ENCODE measurements around the gene DCAF8. TPM values are rescaled to one million over a fixed set of nuclear protein-coding genes. Genes with fewer than 3 reads are reported as not detected.
A peak's percentile ranks its signal among the peaks of the same experiment; 100 is the strongest.

The DCAF8 gene
- total and polyA plus RNA-seq, 2 donors: 75.8 to 114 TPM

DNA sequence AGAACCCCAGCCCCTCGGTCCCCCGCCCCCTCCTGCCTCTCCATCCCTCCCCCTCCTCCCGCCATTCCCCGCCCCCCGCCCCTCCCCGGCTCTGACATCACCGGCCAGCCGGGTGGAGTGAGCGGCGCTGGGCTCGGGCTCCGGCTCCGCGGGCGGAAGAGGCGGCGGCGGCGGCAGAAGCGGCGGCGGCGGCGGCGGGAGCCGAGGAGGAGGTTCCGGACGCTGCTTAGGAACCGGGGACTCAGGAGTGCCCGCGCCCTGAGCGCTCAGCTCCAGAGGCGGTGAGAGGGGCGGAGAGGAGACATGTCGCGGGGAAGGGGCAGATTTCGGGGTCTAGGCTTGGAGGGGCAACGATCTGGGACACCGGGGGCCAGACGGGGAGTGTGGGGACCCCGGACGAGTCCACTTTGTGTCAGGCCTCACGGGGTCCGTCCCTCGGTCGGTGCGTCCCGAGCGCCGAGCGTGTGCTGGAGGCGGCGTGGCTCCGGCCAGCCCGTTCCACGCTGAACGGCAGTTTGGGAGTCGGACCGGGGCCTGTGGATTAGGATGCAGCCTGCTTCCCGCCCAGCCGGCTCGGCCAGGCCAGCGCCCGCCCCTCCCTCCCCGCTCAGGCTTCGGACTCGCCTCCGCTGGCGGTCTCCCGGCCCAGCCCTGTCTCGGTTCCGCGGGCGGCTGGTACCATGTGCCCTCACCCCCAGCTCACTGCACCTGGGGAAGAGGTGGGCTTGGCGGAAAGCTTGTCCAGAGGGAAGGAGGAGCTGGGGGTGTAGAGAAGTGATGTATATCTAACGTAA lies 56.9 kb downstream of the DCAF8 start, which contains the start of gene PEA15:
Gene PEA15, plus strand, starts transcription at position 143 of the 794 bp plus-strand sequence. CDS start 6,161 bp downstream, outside the sequence.
- DNase-seq (ENCODE audit: low read depth in 6 of 9, low spot score in 9 of 9): peak in 5 of 9 donors; percentile 49 to 74 (median 51)
- H3K4me1 ChIP-seq (ENCODE audit: control insufficient read depth in 2 of 2, insufficient read depth in 2 of 2, low read length in 2 of 2): peaks cover 22 to 36% of the 10 kb centered on the region in 2 donors
- WGBS: 1% methylated on average over 76 of the region's 76 CpGs
- peak within 1 kb of the TSS; percentile 60 to 78 for H3K27ac ChIP-seq (ENCODE audit: low read depth in 1 of 2, low read length in 1 of 2)
- no peaks in the 10 kb centered on the region for H3K9me3 ChIP-seq (ENCODE audit: control insufficient read depth in 2 of 2, insufficient read depth in 1 of 2, low read length in 1 of 2)
- H3K4me3 ChIP-seq (ENCODE audit: low read length in 2 of 2): peak within 1 kb of the TSS; percentile 70 to 75
- peaks cover 5 to 7% of the 10 kb centered on the region in 2 donors for H3K36me3 ChIP-seq (ENCODE audit: control insufficient read depth in 2 of 2, insufficient read depth in 2 of 2, low read length in 1 of 2)
- H3K27me3 ChIP-seq (ENCODE audit: control insufficient read depth in 2 of 2, insufficient read depth in 1 of 2, low read length in 1 of 2): peaks cover 0 to 2% of the 10 kb centered on the region in 2 donors

DNA sequence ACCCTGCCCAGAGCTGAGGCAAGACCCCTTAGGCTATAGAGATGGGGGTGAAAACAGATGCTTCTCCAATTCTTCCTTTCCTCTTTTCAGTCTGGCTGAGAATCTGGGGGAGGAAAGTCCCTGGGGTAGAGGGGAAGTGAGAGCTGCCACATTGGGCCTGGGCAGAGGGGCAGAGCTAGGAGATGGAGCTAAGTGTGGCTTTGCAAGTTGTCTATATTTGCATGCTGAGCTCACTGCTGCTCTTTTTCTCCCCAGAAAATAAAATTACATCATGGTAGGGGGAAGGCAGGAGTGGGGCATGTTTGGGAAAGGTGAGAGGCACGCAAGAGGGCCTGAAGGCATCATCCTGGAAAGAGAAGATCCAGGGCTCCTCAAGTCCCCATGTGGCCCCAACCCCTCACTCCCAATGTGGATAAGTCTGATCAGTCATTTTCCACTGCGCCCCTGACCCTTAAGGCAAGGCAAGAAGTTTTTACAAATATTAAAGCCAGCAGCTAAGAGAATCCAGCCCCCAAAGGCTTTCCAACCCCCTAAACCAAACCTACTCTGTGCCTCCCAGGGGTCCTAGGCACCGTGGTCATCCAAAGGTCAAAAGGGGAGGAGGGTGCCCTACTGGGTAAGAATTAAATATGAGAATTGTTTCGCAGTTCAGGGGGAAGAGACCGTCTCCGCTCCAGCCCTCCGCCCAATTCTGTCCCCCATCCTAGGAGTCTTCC lies 57.7 kb downstream of the DCAF8 start:
- 36% methylated on average over 7 of the region's 7 CpGs for WGBS
- peak in 1 of 9 donors; percentile 29 for DNase-seq (ENCODE audit: low read depth in 6 of 9, low spot score in 9 of 9)
- Histone ChIP-seq H3K36me3 (ENCODE audit: control insufficient read depth in 2 of 2, insufficient read depth in 2 of 2, low read length in 1 of 2) (peaks cover 5% of the 10 kb centered on the region in 2 donors), H3K9me3 (ENCODE audit: control insufficient read depth in 2 of 2, insufficient read depth in 1 of 2, low read length in 1 of 2) (no peaks in the 10 kb centered on the region), H3K4me1 (ENCODE audit: control insufficient read depth in 2 of 2, insufficient read depth in 2 of 2, low read length in 2 of 2) (peaks cover 19 to 30% of the 10 kb centered on the region in 2 donors), H3K4me3 (ENCODE audit: low read length in 2 of 2) (peak overlapping the region; percentile 21 to 70), H3K27ac (ENCODE audit: low read depth in 1 of 2, low read length in 1 of 2) (peak overlapping the region; percentile 38 to 68), H3K27me3 (ENCODE audit: control insufficient read depth in 2 of 2, insufficient read depth in 1 of 2, low read length in 1 of 2) (peaks cover 0 to 2% of the 10 kb centered on the region in 2 donors)

DNA sequence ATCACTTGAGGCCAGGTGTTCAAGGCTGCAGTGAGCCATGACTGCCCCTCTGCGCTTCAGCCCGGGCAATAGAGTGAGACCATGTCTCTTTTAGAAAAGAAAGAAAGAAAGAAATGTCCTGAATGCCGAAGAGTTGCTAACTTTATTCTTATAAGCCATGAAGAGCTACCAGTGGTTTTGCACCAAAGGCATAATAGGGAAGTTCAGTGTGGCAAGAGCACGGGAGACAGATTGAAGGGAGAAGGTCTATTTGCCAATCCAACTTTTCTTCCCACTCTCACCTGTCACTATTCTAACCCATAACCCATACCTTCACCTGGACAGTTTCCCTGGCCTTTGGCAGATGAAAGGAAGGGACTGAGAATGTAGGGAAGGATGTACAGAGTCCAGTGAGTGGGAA lies 61.6 kb downstream of the DCAF8 start:
- Histone ChIP-seq H3K4me3 (ENCODE audit: low read length in 2 of 2) (no peak overlapping the region), H3K36me3 (ENCODE audit: control insufficient read depth in 2 of 2, insufficient read depth in 2 of 2, low read length in 1 of 2) (no peaks in the 10 kb centered on the region), H3K27ac (ENCODE audit: low read depth in 1 of 2, low read length in 1 of 2) (no peak overlapping the region), H3K9me3 (ENCODE audit: control insufficient read depth in 2 of 2, insufficient read depth in 1 of 2, low read length in 1 of 2) (no peaks in the 10 kb centered on the region), H3K27me3 (ENCODE audit: control insufficient read depth in 2 of 2, insufficient read depth in 1 of 2, low read length in 1 of 2) (peaks cover 0 to 2% of the 10 kb centered on the region in 2 donors), H3K4me1 (ENCODE audit: control insufficient read depth in 2 of 2, insufficient read depth in 2 of 2, low read length in 2 of 2) (peaks cover 8 to 11% of the 10 kb centered on the region in 2 donors)
- DNase-seq (ENCODE audit: low read depth in 6 of 9, low spot score in 9 of 9): no peak
- WGBS: 94% methylated on average over 4 of the region's 4 CpGs

DNA sequence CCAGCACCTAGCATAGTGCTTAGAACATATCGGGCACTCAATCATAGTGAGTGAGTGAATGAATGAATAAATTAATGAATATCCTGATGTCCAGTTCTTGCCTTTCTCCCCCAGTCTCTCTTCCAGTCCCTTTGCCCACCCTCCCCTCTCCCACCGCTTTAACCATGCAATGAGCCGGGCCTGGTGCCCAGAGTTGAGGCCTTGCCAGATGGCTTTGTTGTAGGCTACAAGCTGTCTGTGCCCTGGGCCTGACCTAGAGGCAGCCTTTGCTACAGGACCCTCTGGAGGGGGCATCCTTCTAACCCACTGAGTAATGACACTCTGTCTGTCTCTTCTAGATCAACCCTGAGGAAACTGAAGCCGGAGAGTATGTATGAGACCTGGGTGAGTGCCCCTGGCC lies 65.1 kb downstream of the DCAF8 start:
- Histone ChIP-seq H3K27ac (ENCODE audit: low read depth in 1 of 2, low read length in 1 of 2) (no peak overlapping the region), H3K36me3 (ENCODE audit: control insufficient read depth in 2 of 2, insufficient read depth in 2 of 2, low read length in 1 of 2) (no peaks in the 10 kb centered on the region), H3K9me3 (ENCODE audit: control insufficient read depth in 2 of 2, insufficient read depth in 1 of 2, low read length in 1 of 2) (no peaks in the 10 kb centered on the region), H3K4me3 (ENCODE audit: low read length in 2 of 2) (no peak overlapping the region), H3K27me3 (ENCODE audit: control insufficient read depth in 2 of 2, insufficient read depth in 1 of 2, low read length in 1 of 2) (no peaks in the 10 kb centered on the region), H3K4me1 (ENCODE audit: control insufficient read depth in 2 of 2, insufficient read depth in 2 of 2, low read length in 2 of 2) (peaks cover 0 to 3% of the 10 kb centered on the region in 2 donors)
- WGBS: 96% methylated on average over 4 of the region's 4 CpGs
- no peak for DNase-seq (ENCODE audit: low read depth in 6 of 9, low spot score in 9 of 9)

DNA sequence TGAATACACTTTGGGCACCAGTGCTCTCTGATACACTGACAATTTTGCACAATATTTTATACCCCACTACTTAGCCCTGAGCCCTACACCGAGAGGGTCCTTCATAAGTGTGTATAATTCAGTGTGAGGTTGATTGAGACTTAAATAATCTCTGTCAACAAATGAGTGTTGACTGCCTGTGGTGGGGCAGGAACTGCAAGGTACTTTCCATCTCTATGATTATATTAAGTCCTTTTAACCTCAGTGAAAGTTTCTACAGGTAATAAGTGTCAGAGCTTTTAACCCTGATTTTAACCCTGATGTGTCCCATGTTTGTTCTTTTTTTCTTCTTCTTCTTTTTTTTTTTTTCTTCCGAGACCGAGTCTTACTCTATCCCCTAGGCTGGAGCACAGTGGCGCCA lies 66.2 kb downstream of the DCAF8 start:
- H3K27me3 ChIP-seq (ENCODE audit: control insufficient read depth in 2 of 2, insufficient read depth in 1 of 2, low read length in 1 of 2): no peaks in the 10 kb centered on the region
- no peaks in the 10 kb centered on the region for H3K9me3 ChIP-seq (ENCODE audit: control insufficient read depth in 2 of 2, insufficient read depth in 1 of 2, low read length in 1 of 2)
- no peaks in the 10 kb centered on the region for H3K36me3 ChIP-seq (ENCODE audit: control insufficient read depth in 2 of 2, insufficient read depth in 2 of 2, low read length in 1 of 2)
- WGBS: 91% methylated on average over 4 of the region's 4 CpGs
- no peak overlapping the region for H3K27ac ChIP-seq (ENCODE audit: low read depth in 1 of 2, low read length in 1 of 2)
- H3K4me1 ChIP-seq (ENCODE audit: control insufficient read depth in 2 of 2, insufficient read depth in 2 of 2, low read length in 2 of 2): peaks cover 0 to 3% of the 10 kb centered on the region in 2 donors
- no peak for DNase-seq (ENCODE audit: low read depth in 6 of 9, low spot score in 9 of 9)
- no peak overlapping the region for H3K4me3 ChIP-seq (ENCODE audit: low read length in 2 of 2)

DNA sequence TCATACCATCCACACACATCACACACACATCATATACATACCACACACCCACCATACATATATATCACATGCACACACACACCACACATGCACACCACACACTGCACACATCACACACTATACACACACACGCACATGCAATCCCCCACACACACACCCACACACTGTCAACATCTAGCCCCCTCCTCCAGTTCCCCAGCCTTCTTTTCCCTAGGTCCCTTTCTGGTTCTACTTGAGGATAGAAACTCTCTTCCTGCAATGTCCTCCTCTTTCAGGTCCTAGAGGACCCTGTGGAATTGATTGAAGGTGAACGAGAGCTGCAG lies 67.7 kb downstream of the DCAF8 start:
- DNase-seq (ENCODE audit: low read depth in 6 of 9, low spot score in 9 of 9): no peak
- Histone ChIP-seq H3K4me3 (ENCODE audit: low read length in 2 of 2) (no peak overlapping the region), H3K27ac (ENCODE audit: low read depth in 1 of 2, low read length in 1 of 2) (no peak overlapping the region), H3K36me3 (ENCODE audit: control insufficient read depth in 2 of 2, insufficient read depth in 2 of 2, low read length in 1 of 2) (no peaks in the 10 kb centered on the region), H3K9me3 (ENCODE audit: control insufficient read depth in 2 of 2, insufficient read depth in 1 of 2, low read length in 1 of 2) (no peaks in the 10 kb centered on the region), H3K4me1 (ENCODE audit: control insufficient read depth in 2 of 2, insufficient read depth in 2 of 2, low read length in 2 of 2) (peaks cover 0 to 3% of the 10 kb centered on the region in 2 donors), H3K27me3 (ENCODE audit: control insufficient read depth in 2 of 2, insufficient read depth in 1 of 2, low read length in 1 of 2) (no peaks in the 10 kb centered on the region)
- WGBS: 91% methylated on average over 2 of the region's 2 CpGs

DNA sequence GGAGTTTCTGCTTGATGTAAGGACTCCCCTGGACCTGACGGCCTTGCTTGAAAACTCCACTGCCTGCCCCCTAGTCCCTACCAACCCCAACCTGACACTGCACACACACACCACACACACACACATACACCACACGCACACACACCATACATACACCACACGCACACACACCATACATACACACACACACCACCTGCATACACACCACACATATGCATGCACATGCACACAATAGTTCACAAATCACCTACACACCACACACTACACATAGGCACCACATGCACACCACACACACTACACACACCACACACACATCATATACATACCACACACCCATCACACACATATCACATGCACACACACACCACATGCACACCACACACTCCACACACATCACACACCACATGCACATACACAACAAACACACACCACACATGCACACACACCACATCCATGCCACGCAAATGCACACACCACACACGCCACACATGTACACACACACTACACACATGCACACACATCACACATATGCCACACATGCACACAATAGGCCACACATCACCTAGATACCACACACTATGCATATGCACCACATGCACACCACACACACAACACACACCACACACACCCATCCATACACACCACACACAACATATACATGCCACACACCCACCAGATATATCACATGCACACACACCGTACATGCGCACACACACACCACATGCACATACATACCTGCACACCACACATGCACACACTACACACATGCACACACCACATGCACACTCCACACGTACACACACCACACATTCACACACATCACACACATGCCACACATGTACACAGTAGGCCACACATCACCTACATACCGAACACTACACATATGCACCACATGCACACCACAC lies 68.3 kb downstream of the DCAF8 start:
- H3K4me1 ChIP-seq (ENCODE audit: control insufficient read depth in 2 of 2, insufficient read depth in 2 of 2, low read length in 2 of 2): peaks cover 0 to 3% of the 10 kb centered on the region in 2 donors
- H3K4me3 ChIP-seq (ENCODE audit: low read length in 2 of 2): no peak overlapping the region
- no peak overlapping the region for H3K27ac ChIP-seq (ENCODE audit: low read depth in 1 of 2, low read length in 1 of 2)
- no peaks in the 10 kb centered on the region for H3K27me3 ChIP-seq (ENCODE audit: control insufficient read depth in 2 of 2, insufficient read depth in 1 of 2, low read length in 1 of 2)
- DNase-seq (ENCODE audit: low read depth in 6 of 9, low spot score in 9 of 9): no peak
- H3K9me3 ChIP-seq (ENCODE audit: control insufficient read depth in 2 of 2, insufficient read depth in 1 of 2, low read length in 1 of 2): no peaks in the 10 kb centered on the region
- 96% methylated on average over 9 of the region's 9 CpGs for WGBS
- no peaks in the 10 kb centered on the region for H3K36me3 ChIP-seq (ENCODE audit: control insufficient read depth in 2 of 2, insufficient read depth in 2 of 2, low read length in 1 of 2)

DNA sequence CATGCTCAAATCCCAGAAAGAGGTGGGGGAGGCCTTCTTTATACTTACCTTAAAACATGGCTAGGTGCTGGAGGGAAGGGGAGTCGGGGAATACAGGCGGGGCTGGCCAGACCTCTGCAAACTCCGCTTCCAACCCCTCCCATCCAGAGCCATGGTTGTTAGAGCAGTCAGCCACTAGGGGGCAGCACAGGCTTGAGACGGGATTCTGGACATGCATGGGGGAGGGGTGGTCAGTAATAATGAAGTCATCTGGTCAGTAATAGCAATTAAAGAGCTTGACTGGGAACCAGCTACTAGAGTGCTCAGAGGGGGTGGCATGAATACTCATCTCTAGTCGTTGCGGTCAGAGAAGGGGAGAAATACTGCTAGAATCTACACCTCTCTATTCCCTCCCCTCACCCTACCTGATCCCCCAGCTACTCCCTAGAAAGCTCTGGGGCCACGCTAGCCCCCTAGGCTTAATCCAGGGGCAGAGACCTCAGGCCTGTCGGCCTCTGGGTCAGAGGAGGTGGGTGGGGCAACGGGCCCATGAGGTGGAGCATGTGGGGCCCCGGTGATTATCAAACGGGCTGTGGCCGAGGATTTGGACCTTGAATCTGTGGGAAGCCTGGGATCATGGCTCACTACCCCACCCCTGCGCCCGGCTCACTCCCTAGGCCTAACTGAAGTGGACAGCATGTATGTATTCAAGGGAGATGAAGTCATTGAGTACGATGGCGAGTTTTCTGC lies 69.1 kb downstream of the DCAF8 start:
- DNase-seq (ENCODE audit: low read depth in 6 of 9, low spot score in 9 of 9): peak in 8 of 9 donors; percentile 38 to 74 (median 58)
- Histone ChIP-seq H3K36me3 (ENCODE audit: control insufficient read depth in 2 of 2, insufficient read depth in 2 of 2, low read length in 1 of 2) (no peaks in the 10 kb centered on the region), H3K9me3 (ENCODE audit: control insufficient read depth in 2 of 2, insufficient read depth in 1 of 2, low read length in 1 of 2) (no peaks in the 10 kb centered on the region), H3K4me1 (ENCODE audit: control insufficient read depth in 2 of 2, insufficient read depth in 2 of 2, low read length in 2 of 2) (peaks cover 0 to 3% of the 10 kb centered on the region in 2 donors), H3K27ac (ENCODE audit: low read depth in 1 of 2, low read length in 1 of 2) (no peak overlapping the region), H3K4me3 (ENCODE audit: low read length in 2 of 2) (no peak overlapping the region), H3K27me3 (ENCODE audit: control insufficient read depth in 2 of 2, insufficient read depth in 1 of 2, low read length in 1 of 2) (no peaks in the 10 kb centered on the region)
- 44% methylated on average over 16 of the region's 16 CpGs for WGBS

Measured in thymus (tissue), 11 donors.